HepG2 (cell line): ENCODE results near the gene TRIM6. TPM values are rescaled to one million over a fixed set of nuclear protein-coding genes. Genes with fewer than 3 reads are reported as not detected.

Experiments
- ATAC-seq: fragments of 200-7000 bp; cut with Tn5 transposase; 3 replicates; pipeline ENCODE4 v1.9.1; 2020; ENCODE audit warnings: mild to moderate bottlenecking, moderate library complexity
- BruUV-seq: library from RNA; stranded (reverse); fragments of 400-500 nt; replicated peaks from 2 replicates; lab custom pipeline; 2021; lab: Mats Ljungman, UMichigan
- CTCF ChIA-PET: fragments of 300-600 bp; formaldehyde crosslinking; extraction: SDS; loops from one replicate; lab custom pipeline; 2021; ENCODE audit warnings: low total read pairs, inconsistent platforms, low intra/inter-chr PET ratio; lab: Yijun Ruan, JAX
- POLR2A ChIA-PET: fragments of 350-600 bp; sonication (Branson Sonifier 250); formaldehyde crosslinking; loops from one replicate; lab custom pipeline; 2020; ENCODE audit warnings: antibody characterized with exemption, inconsistent platforms; lab: Yijun Ruan, JAX
- DNase-seq: peaks from one replicate; pipeline ENCODE4 v3.0.0-alpha.2; 2015; ENCODE audit warnings: low spot score
- FAIRE-seq: peaks from 3 replicates; lab custom pipeline; 2011; peaks lifted over from hg19 to GRCh38; lab: Jason Lieb, UNC
- H2AFZ ChIP-seq: one replicate; pipeline ENCODE4 v1.6.1; 2011; ENCODE audit warnings: low read length, inconsistent platforms
- H3K27ac ChIP-seq: fragments of 300-600 bp; 3 replicates; pipeline ENCODE4 v1.8.0; 2011; ENCODE audit warnings: mixed run types, mild to moderate bottlenecking, mixed read lengths, low read length, inconsistent platforms; ENCODE audit not compliant: insufficient read depth; ENCODE audit errors: extremely low read length
- H3K27me3 ChIP-seq, 2 experiments: fragments of 200-600 bp in 1 of 2; 2 replicates in 1 of 2; 3 replicates in 1 of 2; pipeline versions ENCODE4 v1.6.0 to v1.8.0; 2011; ENCODE audit warnings: low read length in 2 of 2, mild to moderate bottlenecking in 2 of 2, moderate library complexity in 2 of 2, inconsistent platforms in 1 of 2; ENCODE audit not compliant: insufficient read depth in 2 of 2, control insufficient read depth in 1 of 2
- H3K36me3 ChIP-seq, 2 experiments: fragments of 200-600 bp in 1 of 2; replicated peaks in 1 of 2; 2 replicates in 1 of 2; 3 replicates in 1 of 2; pipeline versions ENCODE4 v1.5.1 to v1.8.0; 2011; ENCODE audit warnings: low read length in 2 of 2, inconsistent platforms in 1 of 2; ENCODE audit not compliant: insufficient read depth in 2 of 2, control insufficient read depth in 1 of 2
- H3K4me1 ChIP-seq: 2 replicates; pipeline ENCODE4 v1.5.1; 2012; ENCODE audit warnings: low read length, inconsistent platforms; ENCODE audit not compliant: insufficient read depth
- H3K4me2 ChIP-seq: 2 replicates; pipeline ENCODE4 v1.6.0; 2011; ENCODE audit warnings: low read depth, low read length, inconsistent platforms
- H3K4me3 ChIP-seq, 3 experiments: fragments of 200-600 bp in 1 of 3; sonication (generic), shearing (Covaris generic) in 1 of 3; replicated peaks in 1 of 3; 2 replicates each; pipeline ENCODE4 v1.5.1; 2011 to 2016; ENCODE audit warnings: low read length in 3 of 3, inconsistent platforms in 2 of 3, low read depth in 2 of 3, mild to moderate bottlenecking in 2 of 3, control low read depth in 1 of 3, mixed read lengths in 1 of 3; ENCODE audit not compliant: insufficient read depth in 1 of 3
- H3K79me2 ChIP-seq: one replicate; pipeline ENCODE4 v1.6.1; 2011; ENCODE audit warnings: low read length, inconsistent platforms; ENCODE audit not compliant: insufficient read depth
- H3K9ac ChIP-seq: 2 replicates; pipeline ENCODE4 v1.6.0; 2011; ENCODE audit warnings: mild to moderate bottlenecking, low read depth, low read length, inconsistent platforms; ENCODE audit not compliant: insufficient read depth
- H3K9me3 ChIP-seq: 2 replicates; pipeline ENCODE4 v1.5.1; 2012; ENCODE audit warnings: mild to moderate bottlenecking, low read length
- H4K20me1 ChIP-seq: 2 replicates; pipeline ENCODE4 v1.6.0; 2011; ENCODE audit warnings: inconsistent platforms, mild to moderate bottlenecking, low read length, moderate library complexity; ENCODE audit not compliant: insufficient read depth
- BCLAF1 ChIP-seq: fragments of 450-650 bp; IDR thresholded peaks from 2 replicates; pipeline ENCODE4 v1.6.1; 2017; ENCODE audit warnings: mild to moderate bottlenecking
- GPN1 ChIP-seq: sonication (generic); formaldehyde crosslinking; IDR thresholded peaks from 2 replicates; pipeline ENCODE4 v1.5.1; 2020; ENCODE audit warnings: missing genetic modification reagents, borderline replicate concordance
- ONECUT2 ChIP-seq: sonication (generic); formaldehyde crosslinking; IDR thresholded peaks from 2 replicates; pipeline ENCODE4 v1.4.0; 2020; ENCODE audit warnings: missing genetic modification reagents
- PAF1 ChIP-seq: IDR thresholded peaks from 2 replicates; pipeline ENCODE4 v1.6.1; 2016; ENCODE audit warnings: missing genetic modification reagents, missing compliant biosample characterization
- ZNF101 ChIP-seq: sonication (generic); formaldehyde crosslinking; IDR thresholded peaks from 2 replicates; pipeline ENCODE4 v1.4.0; 2020; ENCODE audit warnings: mild to moderate bottlenecking, low read depth, missing genetic modification reagents, borderline replicate concordance
- ZNF17 ChIP-seq: sonication (generic); formaldehyde crosslinking; IDR thresholded peaks from 2 replicates; pipeline ENCODE4 v1.5.0; 2020; ENCODE audit warnings: mild to moderate bottlenecking, missing genetic modification reagents
- ZNF607 ChIP-seq: sonication (generic); formaldehyde crosslinking; IDR thresholded peaks from 2 replicates; pipeline ENCODE4 v1.5.1; 2020; ENCODE audit warnings: missing genetic modification reagents, mild to moderate bottlenecking, borderline replicate concordance
- in situ Hi-C: cut with HindIII; loops from 2 replicates; pipeline ENCODE4 v1.10.0; 2017; ENCODE audit warnings: low pct_unique_long_range_greater_than_20kb; ENCODE audit not compliant: extremely low pct_ligation_motif_present
- intact Hi-C: fragments of 100-400 bp; cut with micrococcal nuclease; formaldehyde crosslinking; loops from one replicate; pipeline ENCODE4 v1.10.0; 2022; ENCODE audit not compliant: unreplicated experiment
- polyA plus RNA-seq, 8 experiments: library from polyadenylated mRNA; depleted of rRNA in 3 of 8; stranded (reverse) in 7 of 8; unstranded in 1 of 8; fragments of >200 nt; fragmentation: Illumina TruSeq in 4 of 8; extraction: Trizol in 4 of 8; gene quantifications; 2 replicates each; pipeline versions ENCODE4 v1.2.1 to v1.2.3, GENCODE V29; 2011 to 2016; ENCODE audit warnings: low read depth in 4 of 8, missing spikeins in 1 of 8, mixed read lengths in 1 of 8; ENCODE audit not compliant: insufficient read depth in 1 of 8
- total RNA-seq, 5 experiments: library from RNA; depleted of rRNA; stranded (reverse); fragments of >200 nt; fragmentation: Illumina TruSeq; extraction: Trizol; gene quantifications; 2 replicates each; pipeline ENCODE4 v1.2.3, GENCODE V29; 2016; ENCODE audit warnings: low read depth in 1 of 5
- TF ChIP-seq, protein P1 (sequence below): sonication (generic); formaldehyde crosslinking; conservative IDR thresholded peaks from 2 replicates; pipeline ENCODE4 v1.8.0; 2022; ENCODE audit warnings: low read depth, missing genetic modification reagents

TRIM6 gene
- total and polyA plus RNA-seq, 2 of the 13 experiments (the other 11 are each of a cell fraction or from before 2014, with no cell fraction given) = not detected

DNA sequence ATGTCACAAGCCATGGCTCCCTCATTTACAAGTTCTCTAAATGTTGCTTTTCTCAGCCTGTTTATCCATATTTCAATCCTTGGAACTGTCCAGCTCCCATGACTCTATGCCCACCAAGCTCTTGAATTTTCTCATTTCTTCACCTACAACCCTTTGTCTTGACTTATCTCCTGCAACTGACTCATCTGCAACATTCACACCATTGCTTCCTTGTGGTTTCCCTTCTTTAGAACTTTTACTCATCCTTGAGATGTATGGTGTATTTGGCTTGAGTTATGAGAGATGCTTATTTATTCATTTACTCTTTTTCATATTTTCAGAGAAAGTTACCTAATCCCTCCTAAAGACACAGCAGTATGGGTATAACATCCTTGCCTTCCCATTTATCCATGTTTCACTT is 47.1 kb downstream of the TRIM6 start:
- no peaks in the 10 kb centered on the region for H3K79me2 ChIP-seq
- no peaks in the 10 kb centered on the region for H3K9me3 ChIP-seq
- H3K27me3 ChIP-seq = no peaks in the 10 kb centered on the region
- no peak overlapping the region for H2AFZ ChIP-seq
- DNase-seq = no peak
- no peak overlapping the region for H3K4me3 ChIP-seq
- intact Hi-C loops (no loop called here), in situ Hi-C loops (no loop called here)
- CTCF ChIA-PET = no interaction called here
- TF ChIP-seq PAF1 (no peak), BCLAF1 (no peak), GPN1 (no peak), ONECUT2 (no peak), ZNF607 (CRISPR knock-in tag) (no peak), ZNF101 (CRISPR knock-in tag) (no peak), ZNF17 (no peak)
- TF ChIP-seq, protein P1, sequence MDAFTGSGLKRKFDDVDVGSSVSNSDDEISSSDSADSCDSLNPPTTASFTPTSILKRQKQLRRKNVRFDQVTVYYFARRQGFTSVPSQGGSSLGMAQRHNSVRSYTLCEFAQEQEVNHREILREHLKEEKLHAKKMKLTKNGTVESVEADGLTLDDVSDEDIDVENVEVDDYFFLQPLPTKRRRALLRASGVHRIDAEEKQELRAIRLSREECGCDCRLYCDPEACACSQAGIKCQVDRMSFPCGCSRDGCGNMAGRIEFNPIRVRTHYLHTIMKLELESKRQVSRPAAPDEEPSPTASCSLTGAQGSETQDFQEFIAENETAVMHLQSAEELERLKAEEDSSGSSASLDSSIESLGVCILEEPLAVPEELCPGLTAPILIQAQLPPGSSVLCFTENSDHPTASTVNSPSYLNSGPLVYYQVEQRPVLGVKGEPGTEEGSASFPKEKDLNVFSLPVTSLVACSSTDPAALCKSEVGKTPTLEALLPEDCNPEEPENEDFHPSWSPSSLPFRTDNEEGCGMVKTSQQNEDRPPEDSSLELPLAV (CRISPR knock-in tag) = no peak
- no peaks in the 10 kb centered on the region for H3K36me3 ChIP-seq
- no peak overlapping the region for H3K27ac ChIP-seq
- no peak overlapping the region for H3K4me2 ChIP-seq
- no peaks in the 10 kb centered on the region for H4K20me1 ChIP-seq
- POLR2A ChIA-PET = no interaction called here
- no TSS peak for BruUV-seq
- H3K9ac ChIP-seq = no peak overlapping the region
- no peaks in the 10 kb centered on the region for H3K4me1 ChIP-seq
- ATAC-seq = no peak
- no peak for FAIRE-seq
